ENCODE results near the gene UPK2. TPM values are rescaled to one million over a fixed set of nuclear protein-coding genes. Genes with fewer than 3 reads are reported as not detected.

Gene UPK2
- total and polyA plus RNA-seq, 2 of the 13 experiments (the other 11 are each of a cell fraction or from before 2014, with no cell fraction given), result not detected

DNA sequence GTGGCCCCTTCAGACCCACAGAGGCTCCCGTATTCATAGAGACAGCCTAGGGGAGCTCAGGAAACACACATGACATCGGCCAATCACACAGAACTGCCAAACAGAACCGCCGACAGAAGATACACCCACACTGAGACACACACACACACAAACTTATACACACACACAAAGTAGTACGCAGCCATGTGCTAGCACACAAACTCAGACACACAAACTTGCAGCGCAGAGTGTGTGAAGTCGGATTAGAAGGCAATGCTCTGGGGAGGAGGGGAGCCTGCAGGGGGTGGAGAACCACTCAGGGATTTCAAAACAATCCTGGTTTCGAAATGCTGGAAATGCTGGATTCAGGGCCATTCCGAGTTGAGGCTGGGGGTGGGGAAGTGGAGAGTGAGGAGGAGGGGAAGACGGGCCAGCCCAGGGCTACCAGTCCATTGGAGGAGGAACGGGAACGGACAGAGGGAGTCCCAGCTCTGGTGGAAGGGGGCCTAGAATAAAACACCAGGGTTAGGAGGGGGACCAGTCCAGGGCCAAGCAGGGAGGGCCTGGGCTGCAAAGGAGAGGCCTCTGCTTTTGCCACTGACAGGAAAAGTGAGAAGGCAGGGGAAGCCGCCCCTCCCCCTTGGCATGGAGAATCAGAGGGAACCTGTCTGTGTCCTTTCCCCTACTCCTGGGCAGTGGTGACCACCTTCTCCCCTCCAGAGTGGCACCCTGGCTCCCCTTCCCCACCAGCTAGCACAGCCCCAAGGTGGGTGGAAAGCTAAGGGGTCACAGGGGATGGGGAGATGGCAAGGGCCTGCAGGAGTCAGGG is 34.8 kb upstream of the UPK2 start (continued):
- TF ChIP-seq, protein P1, sequence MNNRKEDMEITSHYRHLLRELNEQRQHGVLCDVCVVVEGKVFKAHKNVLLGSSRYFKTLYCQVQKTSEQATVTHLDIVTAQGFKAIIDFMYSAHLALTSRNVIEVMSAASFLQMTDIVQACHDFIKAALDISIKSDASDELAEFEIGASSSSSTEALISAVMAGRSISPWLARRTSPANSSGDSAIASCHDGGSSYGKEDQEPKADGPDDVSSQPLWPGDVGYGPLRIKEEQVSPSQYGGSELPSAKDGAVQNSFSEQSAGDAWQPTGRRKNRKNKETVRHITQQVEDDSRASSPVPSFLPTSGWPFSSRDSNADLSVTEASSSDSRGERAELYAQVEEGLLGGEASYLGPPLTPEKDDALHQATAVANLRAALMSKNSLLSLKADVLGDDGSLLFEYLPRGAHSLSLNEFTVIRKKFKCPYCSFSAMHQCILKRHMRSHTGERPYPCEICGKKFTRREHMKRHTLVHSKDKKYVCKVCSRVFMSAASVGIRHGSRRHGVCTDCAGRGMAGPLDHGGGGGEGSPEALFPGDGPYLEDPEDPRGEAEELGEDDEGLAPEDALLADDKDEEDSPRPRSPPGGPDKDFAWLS (CRISPR knock-in tag; IDR thresholded peaks at IDR 0.05; ENCODE audit: borderline replicate concordance), result no peak
- TF ChIP-seq SKI (IDR thresholded peaks at IDR 0.05; ENCODE audit: partially characterized antibody) (peak; percentile 56), NCOA1 (CRISPR knock-in tag; IDR thresholded peaks at IDR 0.05) (peak; percentile 56; the same call in 1 of the 2 replicates), ETV5 (CRISPR knock-in tag; IDR thresholded peaks at IDR 0.05; ENCODE audit: borderline replicate concordance) (no peak; the same call in 1 of the 2 replicates), PLRG1 (conservative IDR thresholded peaks at IDR 0.05) (no peak), ZNF205 (CRISPR knock-in tag; IDR thresholded peaks at IDR 0.05) (no peak), WIZ (CRISPR knock-in tag; IDR thresholded peaks at IDR 0.05) (no peak)
- TF ChIP-seq, protein P2, sequence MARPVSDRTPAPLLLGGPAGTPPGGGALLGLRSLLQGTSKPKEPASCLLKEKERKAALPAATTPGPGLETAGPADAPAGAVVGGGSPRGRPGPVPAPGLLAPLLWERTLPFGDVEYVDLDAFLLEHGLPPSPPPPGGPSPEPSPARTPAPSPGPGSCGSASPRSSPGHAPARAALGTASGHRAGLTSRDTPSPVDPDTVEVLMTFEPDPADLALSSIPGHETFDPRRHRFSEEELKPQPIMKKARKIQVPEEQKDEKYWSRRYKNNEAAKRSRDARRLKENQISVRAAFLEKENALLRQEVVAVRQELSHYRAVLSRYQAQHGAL (CRISPR knock-in tag; IDR thresholded peaks at IDR 0.05; ENCODE audit: not compliant biosample characterization), result no peak
- TF ChIP-seq, protein P3, sequence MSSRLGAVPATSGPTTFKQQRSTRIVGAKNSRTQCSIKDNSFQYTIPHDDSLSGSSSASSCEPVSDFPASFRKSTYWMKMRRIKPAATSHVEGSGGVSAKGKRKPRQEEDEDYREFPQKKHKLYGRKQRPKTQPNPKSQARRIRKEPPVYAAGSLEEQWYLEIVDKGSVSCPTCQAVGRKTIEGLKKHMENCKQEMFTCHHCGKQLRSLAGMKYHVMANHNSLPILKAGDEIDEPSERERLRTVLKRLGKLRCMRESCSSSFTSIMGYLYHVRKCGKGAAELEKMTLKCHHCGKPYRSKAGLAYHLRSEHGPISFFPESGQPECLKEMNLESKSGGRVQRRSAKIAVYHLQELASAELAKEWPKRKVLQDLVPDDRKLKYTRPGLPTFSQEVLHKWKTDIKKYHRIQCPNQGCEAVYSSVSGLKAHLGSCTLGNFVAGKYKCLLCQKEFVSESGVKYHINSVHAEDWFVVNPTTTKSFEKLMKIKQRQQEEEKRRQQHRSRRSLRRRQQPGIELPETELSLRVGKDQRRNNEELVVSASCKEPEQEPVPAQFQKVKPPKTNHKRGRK (CRISPR knock-in tag; IDR thresholded peaks at IDR 0.05), result no peak
- TF ChIP-seq, protein P4, sequence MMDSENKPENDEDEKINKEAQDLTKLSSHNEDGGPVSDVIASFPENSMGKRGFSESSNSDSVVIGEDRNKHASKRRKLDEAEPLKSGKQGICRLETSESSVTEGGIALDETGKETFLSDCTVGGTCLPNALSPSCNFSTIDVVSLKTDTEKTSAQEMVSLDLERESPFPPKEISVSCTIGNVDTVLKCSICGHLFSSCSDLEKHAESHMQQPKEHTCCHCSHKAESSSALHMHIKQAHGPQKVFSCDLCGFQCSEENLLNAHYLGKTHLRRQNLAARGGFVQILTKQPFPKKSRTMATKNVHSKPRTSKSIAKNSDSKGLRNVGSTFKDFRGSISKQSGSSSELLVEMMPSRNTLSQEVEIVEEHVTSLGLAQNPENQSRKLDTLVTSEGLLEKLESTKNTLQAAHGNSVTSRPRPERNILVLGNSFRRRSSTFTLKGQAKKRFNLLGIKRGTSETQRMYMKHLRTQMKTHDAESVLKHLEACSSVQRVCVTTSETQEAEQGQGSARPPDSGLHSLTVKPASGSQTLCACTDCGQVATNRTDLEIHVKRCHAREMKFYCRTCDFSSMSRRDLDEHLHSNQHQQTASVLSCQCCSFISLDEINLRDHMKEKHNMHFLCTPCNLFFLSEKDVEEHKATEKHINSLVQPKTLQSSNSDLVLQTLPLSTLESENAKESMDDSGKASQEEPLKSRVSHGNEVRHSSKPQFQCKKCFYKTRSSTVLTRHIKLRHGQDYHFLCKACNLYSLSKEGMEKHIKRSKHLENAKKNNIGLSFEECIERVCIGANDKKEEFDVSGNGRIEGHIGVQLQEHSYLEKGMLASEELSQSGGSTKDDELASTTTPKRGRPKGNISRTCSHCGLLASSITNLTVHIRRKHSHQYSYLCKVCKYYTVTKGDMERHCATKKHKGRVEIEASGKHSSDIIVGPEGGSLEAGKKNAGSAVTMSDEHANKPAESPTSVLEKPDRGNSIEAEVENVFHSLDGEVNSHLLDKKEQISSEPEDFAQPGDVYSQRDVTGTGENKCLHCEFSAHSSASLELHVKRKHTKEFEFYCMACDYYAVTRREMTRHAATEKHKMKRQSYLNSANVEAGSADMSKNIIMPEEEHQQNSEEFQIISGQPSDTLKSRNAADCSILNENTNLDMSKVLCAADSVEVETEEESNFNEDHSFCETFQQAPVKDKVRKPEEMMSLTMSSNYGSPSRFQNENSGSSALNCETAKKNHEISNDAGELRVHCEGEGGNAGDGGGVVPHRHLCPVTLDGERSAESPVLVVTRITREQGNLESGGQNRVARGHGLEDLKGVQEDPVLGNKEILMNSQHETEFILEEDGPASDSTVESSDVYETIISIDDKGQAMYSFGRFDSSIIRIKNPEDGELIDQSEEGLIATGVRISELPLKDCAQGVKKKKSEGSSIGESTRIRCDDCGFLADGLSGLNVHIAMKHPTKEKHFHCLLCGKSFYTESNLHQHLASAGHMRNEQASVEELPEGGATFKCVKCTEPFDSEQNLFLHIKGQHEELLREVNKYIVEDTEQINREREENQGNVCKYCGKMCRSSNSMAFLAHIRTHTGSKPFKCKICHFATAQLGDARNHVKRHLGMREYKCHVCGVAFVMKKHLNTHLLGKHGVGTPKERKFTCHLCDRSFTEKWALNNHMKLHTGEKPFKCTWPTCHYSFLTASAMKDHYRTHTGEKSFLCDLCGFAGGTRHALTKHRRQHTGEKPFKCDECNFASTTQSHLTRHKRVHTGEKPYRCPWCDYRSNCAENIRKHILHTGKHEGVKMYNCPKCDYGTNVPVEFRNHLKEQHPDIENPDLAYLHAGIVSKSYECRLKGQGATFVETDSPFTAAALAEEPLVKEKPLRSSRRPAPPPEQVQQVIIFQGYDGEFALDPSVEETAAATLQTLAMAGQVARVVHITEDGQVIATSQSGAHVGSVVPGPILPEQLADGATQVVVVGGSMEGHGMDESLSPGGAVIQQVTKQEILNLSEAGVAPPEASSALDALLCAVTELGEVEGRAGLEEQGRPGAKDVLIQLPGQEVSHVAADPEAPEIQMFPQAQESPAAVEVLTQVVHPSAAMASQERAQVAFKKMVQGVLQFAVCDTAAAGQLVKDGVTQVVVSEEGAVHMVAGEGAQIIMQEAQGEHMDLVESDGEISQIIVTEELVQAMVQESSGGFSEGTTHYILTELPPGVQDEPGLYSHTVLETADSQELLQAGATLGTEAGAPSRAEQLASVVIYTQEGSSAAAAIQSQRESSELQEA (CRISPR knock-in tag; IDR thresholded peaks at IDR 0.05; ENCODE audit: not compliant biosample characterization), result peak; percentile 56

Data from HepG2 (cell line).